CD14-positive monocyte (primary cell): ENCODE results near the gene VPS18. TPM values are rescaled to one million over a fixed set of nuclear protein-coding genes. Genes with fewer than 3 reads are reported as not detected.

Experiments
- DNase-seq, 3 donors: peaks; one replicate each; pipeline ENCODE4 v3.0.0-alpha.2; 2011 to 2022
- H2AFZ ChIP-seq: 2 replicates; pipeline ENCODE4 v1.6.0; 2012; ENCODE audit warnings: mild to moderate bottlenecking, low read depth, low read length, inconsistent platforms; ENCODE audit not compliant: insufficient read depth, poor library complexity, severe bottlenecking
- H3K27ac ChIP-seq, 2 donors: 1 replicate in 1 of 2; 2 replicates in 1 of 2; pipeline ENCODE4 v1.5.1; 2012 to 2013; ENCODE audit warnings: low read length in 2 of 2, control low read depth in 1 of 2, inconsistent platforms in 1 of 2, low read depth in 1 of 2, mild to moderate bottlenecking in 1 of 2
- H3K27me3 ChIP-seq, 2 donors: one replicate each; pipeline versions ENCODE4 v1.6.0 to v1.6.1; 2011 to 2013; ENCODE audit warnings: low read length in 2 of 2; ENCODE audit not compliant: control insufficient read depth in 2 of 2, insufficient read depth in 2 of 2
- H3K36me3 ChIP-seq, 2 donors: replicated peaks in 1 of 2; 1 replicate in 1 of 2; 2 replicates in 1 of 2; pipeline versions ENCODE4 v1.5.1 to v1.6.1; 2012 to 2013; ENCODE audit warnings: low read length in 2 of 2, control low read depth in 1 of 2, inconsistent platforms in 1 of 2, mild to moderate bottlenecking in 1 of 2; ENCODE audit not compliant: insufficient read depth in 2 of 2, control insufficient read depth in 1 of 2
- H3K4me1 ChIP-seq, 2 donors: 1 replicate in 1 of 2; 2 replicates in 1 of 2; pipeline versions ENCODE4 v1.5.1 to v1.6.1; 2012 to 2013; ENCODE audit warnings: low read length in 2 of 2, control low read depth in 1 of 2, inconsistent platforms in 1 of 2, mild to moderate bottlenecking in 1 of 2, moderate library complexity in 1 of 2; ENCODE audit not compliant: insufficient read depth in 2 of 2, control insufficient read depth in 1 of 2
- H3K4me2 ChIP-seq: replicated peaks from 2 replicates; pipeline ENCODE3; 2012; ENCODE audit warnings: low read length, moderate library complexity, mild to moderate bottlenecking; ENCODE audit not compliant: poor library complexity, severe bottlenecking; ENCODE audit errors: extremely low read depth
- H3K4me3 ChIP-seq, 3 experiments: fragments of 200-600 bp in 1 of 3; sonication (generic) in 1 of 3; replicated peaks in 1 of 3; 1 replicate in 2 of 3; 2 replicates in 1 of 3; pipeline ENCODE4 v1.5.1; 2011 to 2013; ENCODE audit warnings: low read length in 3 of 3, mild to moderate bottlenecking in 3 of 3, control low read depth in 2 of 3, low read depth in 2 of 3, inconsistent platforms in 1 of 3, moderate library complexity in 1 of 3
- H3K79me2 ChIP-seq: 2 replicates; pipeline ENCODE4 v1.6.0; 2012; ENCODE audit warnings: mild to moderate bottlenecking, control low read depth, inconsistent platforms, low read length, moderate library complexity; ENCODE audit not compliant: insufficient read depth
- H3K9ac ChIP-seq: 2 replicates; pipeline ENCODE4 v1.6.0; 2017; ENCODE audit warnings: low read length, mild to moderate bottlenecking; ENCODE audit not compliant: insufficient read depth, poor library complexity, severe bottlenecking
- H3K9me3 ChIP-seq, 2 donors: replicated peaks in 1 of 2; 1 replicate in 1 of 2; 2 replicates in 1 of 2; pipeline versions ENCODE4 v1.5.1 to v1.6.1; 2012 to 2013; ENCODE audit warnings: low read length in 2 of 2, control low read depth in 1 of 2; ENCODE audit not compliant: control insufficient read depth in 1 of 2, insufficient read depth in 1 of 2
- H4K20me1 ChIP-seq: 2 replicates; pipeline ENCODE4 v1.6.0; 2012; ENCODE audit warnings: mild to moderate bottlenecking, low read length, control low read depth, moderate library complexity; ENCODE audit not compliant: insufficient read depth
- H3K27ac Mint-ChIP-seq, 7 donors: one replicate each; pipeline ENCODE4 v1.8.0; 2020; ENCODE audit warnings: mild to moderate bottlenecking in 7 of 7, mixed read lengths in 7 of 7, moderate library complexity in 6 of 7, inconsistent platforms in 2 of 7
- H3K27me3 Mint-ChIP-seq, 3 donors: one replicate each; pipeline ENCODE4 v1.8.0; 2021 to 2022; ENCODE audit warnings: low read depth in 3 of 3, mild to moderate bottlenecking in 3 of 3, mixed read lengths in 3 of 3, moderate library complexity in 3 of 3, inconsistent platforms in 1 of 3
- H3K36me3 Mint-ChIP-seq, 2 donors: one replicate each; pipeline ENCODE4 v1.8.0; 2020; ENCODE audit warnings: mixed read lengths in 2 of 2, inconsistent platforms in 1 of 2, mild to moderate bottlenecking in 1 of 2
- H3K4me1 Mint-ChIP-seq: one replicate; pipeline ENCODE4 v1.8.0; 2020; ENCODE audit warnings: mild to moderate bottlenecking, mixed read lengths
- H3K4me3 Mint-ChIP-seq, 2 donors: one replicate each; pipeline ENCODE4 v1.8.0; 2020; ENCODE audit warnings: mild to moderate bottlenecking in 2 of 2, mixed read lengths in 2 of 2, moderate library complexity in 1 of 2
- H3K9me3 Mint-ChIP-seq, 7 donors: one replicate each; pipeline ENCODE4 v1.8.0; 2020 to 2022; ENCODE audit warnings: mixed read lengths in 7 of 7, mild to moderate bottlenecking in 6 of 7, moderate library complexity in 6 of 7, inconsistent platforms in 2 of 7
- CTCF ChIP-seq: fragments of 200-600 bp; IDR thresholded peaks from one replicate; pipeline ENCODE4 v1.8.0; 2022; ENCODE audit warnings: antibody characterized with exemption, mild to moderate bottlenecking
- WGBS: methylation state at CpG from one replicate; pipeline ENCODE4 v1.1.5; 2013; ENCODE audit warnings: missing lambda C conversion rate; ENCODE audit not compliant: insufficient coverage; 5-methylcytosine and 5-hydroxymethylcytosine counted together
- intact Hi-C, 2 donors: fragments of 100-400 bp; cut with micrococcal nuclease; formaldehyde crosslinking; loops; one replicate each; pipeline versions ENCODE4 v1.15.0 to v1.15.1; 2023
- polyA plus RNA-seq, 3 donors: library from polyadenylated mRNA; depleted of rRNA in 1 of 3; unstranded in 2 of 3; stranded (reverse) in 1 of 3; fragments of 300-500 nt in 2 of 3; fragments of >200 nt in 1 of 3; fragmentation: Illumina TruSeq in 2 of 3; gene quantifications; 1 replicate in 2 of 3; 2 replicates in 1 of 3; pipeline ENCODE4 v1.2.3, GENCODE V29; 2012 to 2021

VPS18 gene
- polyA plus RNA-seq, 3 donors = 12.1 to 22.8 (median 21.8) TPM

GRCh38 chr15:40918799-40919392, 24.6 kb downstream of the VPS18 start:
- no peak overlapping the region for H3K4me2 ChIP-seq
- H3K9me3 Mint-ChIP-seq = peaks cover 0 to under 1% (median 0%) of the 10 kb centered on the region in 7 donors
- peaks cover 5 to 17% (median 16%) of the 10 kb centered on the region in 3 donors for H3K27me3 Mint-ChIP-seq
- no peaks in the 10 kb centered on the region for H3K4me1 Mint-ChIP-seq
- no peak overlapping the region for H3K27ac ChIP-seq
- no peak for TF ChIP-seq CTCF
- no peak overlapping the region for H2AFZ ChIP-seq
- H3K9ac ChIP-seq = no peak overlapping the region
- no peak overlapping the region for H3K27ac Mint-ChIP-seq
- no peaks in the 10 kb centered on the region for H4K20me1 ChIP-seq
- peaks cover 0 to 12% of the 10 kb centered on the region in 2 donors for H3K27me3 ChIP-seq
- intact Hi-C loops = no loop called here
- H3K79me2 ChIP-seq = no peaks in the 10 kb centered on the region
- no peak overlapping the region for H3K4me3 Mint-ChIP-seq
- no peak overlapping the region for H3K4me3 ChIP-seq
- no peaks in the 10 kb centered on the region for H3K36me3 Mint-ChIP-seq
- DNase-seq = no peak
- H3K9me3 ChIP-seq = no peaks in the 10 kb centered on the region
- no peaks in the 10 kb centered on the region for H3K36me3 ChIP-seq
- H3K4me1 ChIP-seq = no peaks in the 10 kb centered on the region
- 97% methylated on average over 15 of the region's 19 CpGs for WGBS

GRCh38 chr15:40921949-40922607, 27.8 kb downstream of the VPS18 start:
- Histone ChIP-seq H3K36me3 (no peaks in the 10 kb centered on the region), H3K27me3 (peaks cover 20 to 44% of the 10 kb centered on the region in 2 donors), H3K4me2 (no peak overlapping the region), H3K27ac (no peak overlapping the region), H4K20me1 (no peaks in the 10 kb centered on the region), H3K9me3 (peaks cover 0 to 14% of the 10 kb centered on the region in 2 donors), H3K4me3 (no peak overlapping the region), H3K4me1 (peaks cover 12 to 18% of the 10 kb centered on the region in 2 donors), H2AFZ (no peak overlapping the region), H3K79me2 (no peaks in the 10 kb centered on the region), H3K9ac (no peak overlapping the region)
- DNase-seq = no peak
- intact Hi-C loops = no loop called here
- Mint-ChIP-seq H3K36me3 (peaks cover 4 to 5% of the 10 kb centered on the region in 2 donors), H3K27me3 (peaks cover 33 to 48% (median 41%) of the 10 kb centered on the region in 3 donors), H3K27ac (no peak overlapping the region), H3K9me3 (peaks cover 0 to 16% (median 4%) of the 10 kb centered on the region in 7 donors), H3K4me1 (peaks cover 15% of the 10 kb centered on the region), H3K4me3 (no peak overlapping the region)
- TF ChIP-seq CTCF = no peak
- 60% methylated on average over 1 of the region's 5 CpGs for WGBS
